Skeletal muscle tissue (tissue), 4 donors: ENCODE data around the gene CEP70. TPM values are rescaled to one million over a fixed set of nuclear protein-coding genes. Genes with fewer than 3 reads are reported as not detected.
A peak's percentile ranks its signal among the peaks of the same experiment; 100 is the strongest.

ENCODE experiments used
- H3K27ac ChIP-seq: one replicate; pipeline ENCODE4 v1.7.0; 2013; ENCODE audit warnings: mild to moderate bottlenecking, low read depth, low read length, inconsistent platforms
- H3K27me3 ChIP-seq, 3 donors: one replicate each; pipeline ENCODE4 v1.7.0; 2013; ENCODE audit warnings: low read length in 3 of 3; ENCODE audit not compliant: control insufficient read depth in 3 of 3, insufficient read depth in 3 of 3
- H3K36me3 ChIP-seq, 3 donors: one replicate each; pipeline ENCODE4 v1.7.0; 2013; ENCODE audit warnings: low read length in 3 of 3; ENCODE audit not compliant: control insufficient read depth in 3 of 3, insufficient read depth in 3 of 3
- H3K4me1 ChIP-seq, 3 donors: one replicate each; pipeline ENCODE4 v1.7.0; 2013; ENCODE audit warnings: low read length in 3 of 3, mild to moderate bottlenecking in 3 of 3; ENCODE audit not compliant: control insufficient read depth in 3 of 3, insufficient read depth in 3 of 3
- H3K4me3 ChIP-seq, 3 donors: one replicate each; pipeline ENCODE4 v1.7.0; 2013; ENCODE audit warnings: low read length in 3 of 3
- H3K9ac ChIP-seq, 3 donors: one replicate each; pipeline ENCODE4 v1.7.0; 2013; ENCODE audit warnings: low read length in 3 of 3, mild to moderate bottlenecking in 3 of 3, moderate library complexity in 2 of 3, low read depth in 1 of 3
- H3K9me3 ChIP-seq, 3 donors: one replicate each; pipeline ENCODE4 v1.7.0; 2013; ENCODE audit warnings: low read length in 3 of 3; ENCODE audit not compliant: control insufficient read depth in 3 of 3
- total RNA-seq: library from RNA; depleted of rRNA; stranded (reverse); fragments of >200 nt; gene quantifications from one replicate; pipeline ENCODE4 v1.2.3, GENCODE V29; 2014
- donor health status: Osteomylitis.

Gene CEP70
- total RNA-seq, 1 donor from 2014 or later = 64.7 TPM

- no peak overlapping the region for H3K27ac ChIP-seq
These were observed 117.5 kb downstream of the CEP70 start for GRCh38 chr3:138476526-138476925.

GRCh38 chr3:138474163-138474562, 119.9 kb downstream of the CEP70 start:
- Histone ChIP-seq H3K36me3 (no peaks in the 10 kb centered on the region), H3K27me3 (no peaks in the 10 kb centered on the region), H3K9me3 (no peaks in the 10 kb centered on the region), H3K9ac (no peak overlapping the region), H3K4me1 (peaks cover 8 to 22% (median 15%) of the 10 kb centered on the region in 3 donors), H3K27ac (no peak overlapping the region), H3K4me3 (no peak overlapping the region)

More at GRCh38 chr3:138476526-138476925, 117.5 kb downstream of the CEP70 start:
- Histone ChIP-seq H3K4me3 (no peak overlapping the region), H3K4me1 (peaks cover 3 to 8% (median 8%) of the 10 kb centered on the region in 3 donors), H3K9me3 (no peaks in the 10 kb centered on the region), H3K9ac (no peak overlapping the region), H3K36me3 (no peaks in the 10 kb centered on the region), H3K27me3 (no peaks in the 10 kb centered on the region)

GRCh38 chr3:138473391-138473790, 120.7 kb downstream of the CEP70 start:
- no peak overlapping the region for H3K9ac ChIP-seq
- H3K27ac ChIP-seq = no peak overlapping the region
- H3K36me3 ChIP-seq = no peaks in the 10 kb centered on the region
- no peak overlapping the region for H3K4me3 ChIP-seq
- no peaks in the 10 kb centered on the region for H3K9me3 ChIP-seq
- peaks cover 15 to 29% (median 22%) of the 10 kb centered on the region in 3 donors for H3K4me1 ChIP-seq
- H3K27me3 ChIP-seq = no peaks in the 10 kb centered on the region

DNA sequence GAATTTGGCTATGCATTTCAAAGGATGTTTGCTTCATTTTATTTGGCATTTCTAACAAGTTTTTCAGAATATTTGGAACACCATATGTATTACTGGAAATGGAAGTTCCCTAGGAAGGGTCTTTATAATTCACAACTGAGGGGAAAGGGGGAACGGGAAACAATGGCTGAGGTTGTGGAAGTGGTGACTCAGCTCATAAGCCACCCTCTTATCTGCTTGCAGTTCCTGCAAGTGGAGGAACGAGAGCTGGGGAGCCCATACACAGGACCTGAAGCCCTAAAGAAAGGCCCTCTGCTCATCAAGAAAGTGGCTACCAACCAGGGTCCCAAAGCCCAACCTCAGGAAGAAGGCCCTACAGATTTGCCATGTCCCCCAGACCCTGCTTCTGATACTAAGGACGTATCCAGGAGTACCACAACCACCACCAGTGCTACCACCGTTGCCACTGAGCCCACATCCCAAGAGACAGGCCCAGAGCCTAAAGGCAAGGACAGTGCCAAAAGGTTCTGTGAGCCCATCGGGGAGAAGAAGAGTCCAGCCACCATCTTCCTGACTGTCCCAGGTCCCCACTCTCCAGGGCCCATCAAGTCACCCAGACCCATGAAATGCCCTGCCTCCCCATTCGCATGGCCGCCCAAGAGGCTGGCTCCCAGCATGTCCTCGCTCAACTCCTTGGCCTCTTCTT, 121.8 kb downstream of the CEP70 start:
- Histone ChIP-seq H3K9ac (no peak overlapping the region), H3K36me3 (no peaks in the 10 kb centered on the region), H3K27ac (no peak overlapping the region), H3K27me3 (no peaks in the 10 kb centered on the region), H3K4me1 (peaks cover 17 to 31% (median 24%) of the 10 kb centered on the region in 3 donors), H3K9me3 (no peaks in the 10 kb centered on the region), H3K4me3 (no peak overlapping the region)

DNA sequence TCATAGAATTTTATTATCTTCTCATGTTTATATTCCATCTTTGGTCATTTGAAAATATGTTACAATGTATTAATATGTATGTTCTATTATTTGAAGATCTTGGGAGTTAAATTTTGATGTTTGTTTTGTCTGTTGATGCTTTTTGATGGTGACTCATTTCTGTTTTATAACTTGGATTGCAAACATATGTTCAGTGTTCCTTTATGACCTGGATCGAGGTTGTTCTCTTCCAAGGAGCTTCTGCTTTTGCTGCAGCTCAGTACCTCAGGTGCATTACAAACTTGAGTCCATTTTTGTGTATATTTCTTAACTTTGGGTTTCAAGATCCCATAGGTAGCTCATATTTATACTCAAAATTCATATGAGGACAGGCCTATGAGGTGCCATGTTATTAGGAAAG, 122.6 kb downstream of the CEP70 start:
- no peak overlapping the region for H3K4me3 ChIP-seq
- no peaks in the 10 kb centered on the region for H3K9me3 ChIP-seq
- no peaks in the 10 kb centered on the region for H3K27me3 ChIP-seq
- no peak overlapping the region for H3K27ac ChIP-seq
- no peaks in the 10 kb centered on the region for H3K36me3 ChIP-seq
- H3K9ac ChIP-seq = no peak overlapping the region
- peaks cover 15 to 28% (median 23%) of the 10 kb centered on the region in 3 donors for H3K4me1 ChIP-seq

DNA sequence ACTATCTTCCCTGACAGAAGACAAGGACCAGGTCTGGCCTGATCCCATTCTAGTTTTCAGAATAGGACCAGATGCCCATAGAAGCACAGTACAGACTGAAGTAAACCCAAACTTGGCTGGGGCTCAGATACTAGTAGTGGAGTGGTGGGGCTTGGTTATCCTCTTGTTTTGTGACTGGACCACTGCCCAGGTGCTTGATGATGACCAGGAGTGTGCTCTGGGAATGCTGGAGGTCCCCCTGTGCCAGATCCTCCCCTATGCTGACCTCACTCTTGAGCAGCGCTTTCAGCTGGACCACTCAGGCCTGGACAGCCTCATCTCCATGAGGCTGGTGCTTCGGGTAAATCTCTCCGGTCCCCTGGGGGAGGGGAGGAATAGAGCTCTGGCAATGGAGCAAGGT, 123.4 kb downstream of the CEP70 start:
- Histone ChIP-seq H3K9me3 (no peaks in the 10 kb centered on the region), H3K4me1 (peaks cover 15 to 32% (median 23%) of the 10 kb centered on the region in 3 donors), H3K27ac (no peak overlapping the region), H3K27me3 (no peaks in the 10 kb centered on the region), H3K9ac (no peak overlapping the region), H3K36me3 (no peaks in the 10 kb centered on the region), H3K4me3 (no peak overlapping the region)

DNA sequence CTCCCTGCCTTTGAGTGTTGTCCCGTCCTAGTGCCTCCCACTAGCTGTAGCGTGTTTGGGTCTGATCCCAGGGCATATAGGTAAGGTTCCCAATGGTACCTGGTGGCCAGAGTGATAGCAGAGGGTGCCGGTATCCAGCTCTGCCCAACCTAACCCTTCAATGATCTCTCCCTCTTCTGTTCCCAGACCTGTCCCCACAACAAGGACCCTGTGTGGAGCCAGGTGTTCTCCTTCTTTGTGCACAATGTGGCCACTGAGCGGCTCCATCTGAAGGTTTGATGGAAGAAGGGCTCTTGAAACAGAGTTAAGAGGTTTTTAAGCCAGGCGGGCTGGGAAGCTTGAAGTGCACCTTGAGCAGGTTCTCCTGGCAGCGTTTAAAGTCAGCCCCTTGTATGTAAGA, 124.2 kb downstream of the CEP70 start:
- Histone ChIP-seq H3K27me3 (no peaks in the 10 kb centered on the region), H3K27ac (peak overlapping the region; percentile 90), H3K4me3 (no peak overlapping the region), H3K9ac (no peak overlapping the region), H3K9me3 (no peaks in the 10 kb centered on the region), H3K4me1 (peaks cover 15 to 32% (median 23%) of the 10 kb centered on the region in 3 donors), H3K36me3 (no peaks in the 10 kb centered on the region)

- Histone ChIP-seq H3K36me3 (no peaks in the 10 kb centered on the region), H3K4me1 (peaks cover 15 to 32% (median 21%) of the 10 kb centered on the region in 3 donors), H3K9ac (peak overlapping the region in 2 of 3 donors; percentile 45 to 69), H3K27ac (peak overlapping the region; percentile 90), H3K9me3 (no peaks in the 10 kb centered on the region), H3K4me3 (peak overlapping the region in 1 of 3 donors; percentile 1), H3K27me3 (no peaks in the 10 kb centered on the region)
These were observed 125.2 kb downstream of the CEP70 start for GRCh38 chr3:138468886-138469285.

GRCh38 chr3:138468451-138468850, 125.6 kb downstream of the CEP70 start:
- peak overlapping the region; percentile 90 for H3K27ac ChIP-seq
- peaks cover 15 to 32% (median 21%) of the 10 kb centered on the region in 3 donors for H3K4me1 ChIP-seq
- peak overlapping the region in 2 of 3 donors; percentile 45 to 69 for H3K9ac ChIP-seq
- no peaks in the 10 kb centered on the region for H3K9me3 ChIP-seq
- H3K36me3 ChIP-seq = no peaks in the 10 kb centered on the region
- H3K27me3 ChIP-seq = no peaks in the 10 kb centered on the region
- peak overlapping the region in 1 of 3 donors; percentile 1 for H3K4me3 ChIP-seq

DNA sequence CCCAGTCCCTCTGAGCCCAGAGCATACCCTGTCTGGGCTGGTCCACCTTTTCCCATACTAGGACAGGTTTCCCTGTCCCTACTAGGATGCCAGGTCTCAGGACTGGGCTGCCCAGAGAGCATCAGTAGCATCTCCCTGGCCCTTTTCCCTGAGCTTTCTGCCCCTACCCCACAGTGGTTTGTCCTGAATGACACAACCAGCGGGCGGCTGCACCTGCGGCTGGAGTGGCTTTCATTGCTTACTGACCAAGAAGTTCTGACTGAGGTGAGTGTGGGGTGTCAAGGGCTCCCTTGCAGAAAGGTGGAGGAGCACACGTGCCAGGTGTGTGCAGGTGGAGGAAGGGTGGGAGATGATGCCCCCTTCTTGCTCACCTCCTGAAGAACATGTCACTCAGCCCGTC, 126.1 kb downstream of the CEP70 start:
- no peaks in the 10 kb centered on the region for H3K9me3 ChIP-seq
- H3K27ac ChIP-seq = no peak overlapping the region
- no peaks in the 10 kb centered on the region for H3K27me3 ChIP-seq
- no peaks in the 10 kb centered on the region for H3K36me3 ChIP-seq
- no peak overlapping the region for H3K4me3 ChIP-seq
- H3K4me1 ChIP-seq = peaks cover 15 to 32% (median 21%) of the 10 kb centered on the region in 3 donors
- no peak overlapping the region for H3K9ac ChIP-seq
